Measurements from ENCODE around the gene CCDC61.

The CCDC61 gene

DNA sequence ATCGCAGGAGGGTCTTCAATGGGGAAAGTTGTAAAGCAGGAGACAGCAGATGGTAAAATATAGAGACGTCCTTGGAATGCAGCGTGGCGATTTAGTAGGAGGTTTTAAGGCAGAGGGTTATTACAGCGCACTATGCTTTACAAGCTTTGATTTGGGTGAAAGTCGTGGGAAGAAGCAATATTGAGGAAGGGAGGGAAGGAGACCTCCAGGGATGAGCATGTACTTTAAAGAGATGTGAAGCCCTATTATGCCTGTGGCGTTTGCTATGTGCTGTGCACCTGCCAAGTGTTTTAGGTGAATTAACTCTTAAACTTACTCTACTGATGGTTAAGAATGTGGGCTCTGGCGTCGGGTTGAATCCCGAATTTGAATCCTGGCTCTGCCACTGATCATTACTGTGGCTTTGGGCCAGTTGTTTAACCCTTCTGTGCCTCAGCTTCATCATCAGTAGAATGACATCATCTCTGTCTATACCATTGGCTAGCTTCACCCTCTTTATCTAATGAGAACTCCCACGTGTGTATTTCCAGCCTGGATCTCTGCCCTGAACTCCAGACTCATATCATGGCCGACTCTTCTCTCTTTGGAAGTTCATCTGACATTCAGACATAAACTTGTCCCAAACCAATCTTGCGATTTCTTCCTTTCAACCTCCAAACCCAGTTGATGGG is 583 bp downstream of the CCDC61 start:
- ATAC-seq = no peak
- Mint-ChIP-seq H3K27ac (no peak overlapping the region), H3K4me1 (peaks cover 24% of the 10 kb centered on the region)

GRCh38 chr19:45996933-45997332 is 1.7 kb downstream of the CCDC61 start:
- H3K4me3 Mint-ChIP-seq = peak overlapping the region; percentile 10
- no peak for ATAC-seq
- peaks cover 36% of the 10 kb centered on the region for H3K36me3 Mint-ChIP-seq
- peaks cover 26% of the 10 kb centered on the region for H3K27me3 Mint-ChIP-seq
- H3K27ac Mint-ChIP-seq = no peak overlapping the region
- peaks cover 27% of the 10 kb centered on the region for H3K4me1 Mint-ChIP-seq
- H3K9me3 Mint-ChIP-seq = no peaks in the 10 kb centered on the region

More for the DNA sequence above, 583 bp downstream of the CCDC61 start:
- Mint-ChIP-seq H3K27me3 (peaks cover 24% of the 10 kb centered on the region), H3K4me3 (no peak overlapping the region), H3K9me3 (no peaks in the 10 kb centered on the region), H3K36me3 (peaks cover 36% of the 10 kb centered on the region)

DNA sequence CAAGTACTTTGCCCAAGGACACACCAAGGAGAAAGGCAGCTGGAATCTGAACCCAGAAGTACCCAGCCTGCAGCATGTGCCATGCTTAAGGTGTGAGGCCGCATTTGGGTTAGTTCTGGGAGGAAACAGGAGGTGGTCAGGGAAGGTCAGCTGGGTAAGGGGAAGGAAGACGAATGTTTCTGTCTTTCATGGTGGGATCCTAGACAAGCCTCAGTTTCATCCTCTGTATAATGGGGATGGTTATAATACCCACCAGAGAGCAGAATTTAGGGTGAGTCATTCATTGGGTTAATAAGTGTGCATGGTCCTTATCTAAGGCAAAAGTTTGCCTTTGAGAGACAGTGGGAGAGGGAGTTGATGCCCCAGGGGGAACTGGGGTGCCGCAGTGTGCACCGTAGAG is 3.6 kb downstream of the CCDC61 start:
- Mint-ChIP-seq H3K27ac (no peak overlapping the region), H3K27me3 (peaks cover 26% of the 10 kb centered on the region), H3K9me3 (no peaks in the 10 kb centered on the region), H3K4me1 (peaks cover 27% of the 10 kb centered on the region), H3K36me3 (peaks cover 41% of the 10 kb centered on the region), H3K4me3 (no peak overlapping the region)
- no peak for ATAC-seq

- Mint-ChIP-seq H3K36me3 (peaks cover 41% of the 10 kb centered on the region), H3K4me3 (peak overlapping the region; percentile 46), H3K4me1 (peaks cover 27% of the 10 kb centered on the region), H3K27me3 (peaks cover 26% of the 10 kb centered on the region), H3K9me3 (no peaks in the 10 kb centered on the region), H3K27ac (no peak overlapping the region)
- ATAC-seq = no peak
Measured at GRCh38 chr19:45999653-46000121, 4.4 kb downstream of the CCDC61 start.

GRCh38 chr19:46000491-46001246 is 5.4 kb downstream of the CCDC61 start:
- ATAC-seq = peak; percentile 82

DNA sequence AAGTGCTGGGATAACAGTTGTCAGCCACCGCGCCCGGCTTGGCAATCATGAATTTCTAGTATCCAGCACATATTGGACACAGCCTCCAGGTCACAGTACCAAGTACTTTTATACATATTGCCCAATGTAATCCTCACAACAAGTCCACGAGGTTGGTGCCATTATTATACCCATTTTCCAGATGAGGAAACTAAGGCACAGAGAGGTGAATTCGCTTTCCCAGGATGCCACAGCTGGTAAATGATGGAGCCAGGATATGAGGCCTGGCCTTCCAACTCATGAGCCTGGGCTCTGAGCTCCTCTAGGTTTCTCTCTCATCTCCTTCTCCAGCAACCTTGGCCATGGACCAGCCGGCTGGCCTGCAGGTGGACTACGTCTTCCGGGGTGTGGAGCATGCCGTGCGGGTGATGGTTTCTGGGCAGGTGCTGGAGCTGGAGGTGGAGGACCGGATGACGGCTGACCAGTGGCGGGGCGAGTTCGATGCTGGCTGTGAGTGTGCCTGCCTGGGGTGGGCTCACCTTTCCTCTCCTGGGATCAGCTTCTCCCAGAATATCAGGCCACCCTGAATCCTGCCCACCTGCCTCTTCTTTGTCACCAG is 7.5 kb downstream of the CCDC61 start:
- Mint-ChIP-seq H3K27ac (no peak overlapping the region), H3K36me3 (peaks cover 49% of the 10 kb centered on the region), H3K9me3 (no peaks in the 10 kb centered on the region), H3K4me1 (peaks cover 27% of the 10 kb centered on the region), H3K27me3 (peaks cover 26% of the 10 kb centered on the region), H3K4me3 (no peak overlapping the region)
- no peak for ATAC-seq

More at GRCh38 chr19:46000491-46001246, 5.4 kb downstream of the CCDC61 start:
- peaks cover 41% of the 10 kb centered on the region for H3K36me3 Mint-ChIP-seq
- H3K27me3 Mint-ChIP-seq = peaks cover 26% of the 10 kb centered on the region
- H3K9me3 Mint-ChIP-seq = no peaks in the 10 kb centered on the region
- H3K4me1 Mint-ChIP-seq = peaks cover 27% of the 10 kb centered on the region
- H3K4me3 Mint-ChIP-seq = peak overlapping the region; percentile 59
- peak overlapping the region; percentile 28 for H3K27ac Mint-ChIP-seq

DNA sequence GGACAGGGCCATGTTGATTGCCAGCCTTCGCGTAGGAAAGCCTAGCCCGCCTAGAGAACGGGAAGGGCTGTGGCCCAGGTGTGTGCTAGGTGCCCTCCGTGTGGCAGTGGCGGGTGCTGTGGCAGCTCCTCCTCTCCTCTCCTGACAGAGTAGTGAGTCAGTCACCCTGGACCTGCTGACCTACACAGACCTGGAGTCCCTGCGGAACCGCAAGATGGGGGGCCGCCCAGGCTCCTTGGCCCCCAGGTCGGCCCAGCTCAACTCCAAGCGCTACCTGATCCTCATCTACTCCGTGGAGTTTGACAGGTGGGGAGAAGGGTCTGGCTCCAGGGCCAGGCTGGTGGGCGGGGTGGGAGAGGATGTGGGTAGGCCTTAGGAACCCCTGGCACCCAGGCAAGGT is 11.1 kb downstream of the CCDC61 start:
- Mint-ChIP-seq H3K4me1 (peaks cover 6% of the 10 kb centered on the region), H3K27ac (no peak overlapping the region), H3K36me3 (peaks cover 46% of the 10 kb centered on the region), H3K27me3 (no peaks in the 10 kb centered on the region), H3K4me3 (no peak overlapping the region), H3K9me3 (no peaks in the 10 kb centered on the region)
- no peak for ATAC-seq

DNA sequence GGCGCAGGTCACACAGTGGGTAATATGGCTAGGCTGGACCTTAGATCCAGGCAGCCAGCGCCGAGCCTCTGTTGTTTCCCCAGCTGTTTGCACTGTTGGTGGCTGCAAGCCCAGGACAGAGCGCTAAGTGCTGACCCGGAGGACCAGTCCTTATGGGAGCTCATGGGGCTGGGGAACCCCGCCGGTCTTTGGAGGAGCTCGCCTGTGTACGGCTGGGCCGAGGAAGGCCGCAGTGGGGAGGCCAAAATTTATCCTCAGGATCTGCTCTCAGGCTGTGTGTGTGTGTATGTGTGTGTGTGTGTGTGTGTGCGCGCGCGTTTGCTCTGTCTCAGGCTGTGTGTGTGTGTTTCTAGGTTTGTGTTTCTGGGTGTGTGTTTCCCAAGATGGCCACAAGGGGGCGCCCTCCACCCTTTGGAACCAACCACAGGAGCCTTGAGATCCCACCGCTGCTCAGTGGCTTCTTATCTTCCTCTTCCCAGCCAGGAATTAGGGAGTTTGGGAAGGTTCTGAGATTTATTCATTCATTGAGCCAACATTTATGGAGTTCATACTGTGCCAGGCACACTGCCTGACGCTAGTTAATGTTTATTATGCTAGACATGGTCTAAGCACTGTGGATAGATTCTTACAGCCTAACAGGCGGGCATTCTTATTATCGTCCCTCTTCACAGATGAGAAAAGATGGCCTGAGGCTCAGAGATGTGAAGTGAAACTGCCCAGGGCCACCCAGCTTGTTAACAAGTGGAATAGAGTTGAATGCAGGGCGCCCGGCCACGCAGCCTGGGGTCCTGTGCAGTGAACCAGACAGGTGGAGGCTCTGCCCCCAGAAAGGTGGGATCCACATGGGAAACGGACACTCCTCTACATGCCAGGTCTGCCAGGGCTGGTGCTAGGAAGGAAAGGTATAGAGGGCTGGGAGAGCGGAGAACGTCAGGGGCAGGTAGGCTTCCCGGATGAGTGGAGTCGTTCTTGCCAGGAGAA is 14.6 kb downstream of the CCDC61 start:
- Mint-ChIP-seq H3K4me1 (peaks cover 11% of the 10 kb centered on the region), H3K27me3 (peaks cover 6% of the 10 kb centered on the region), H3K36me3 (peaks cover 50% of the 10 kb centered on the region), H3K4me3 (no peak overlapping the region), H3K27ac (no peak overlapping the region), H3K9me3 (no peaks in the 10 kb centered on the region)
- no peak for ATAC-seq

DNA sequence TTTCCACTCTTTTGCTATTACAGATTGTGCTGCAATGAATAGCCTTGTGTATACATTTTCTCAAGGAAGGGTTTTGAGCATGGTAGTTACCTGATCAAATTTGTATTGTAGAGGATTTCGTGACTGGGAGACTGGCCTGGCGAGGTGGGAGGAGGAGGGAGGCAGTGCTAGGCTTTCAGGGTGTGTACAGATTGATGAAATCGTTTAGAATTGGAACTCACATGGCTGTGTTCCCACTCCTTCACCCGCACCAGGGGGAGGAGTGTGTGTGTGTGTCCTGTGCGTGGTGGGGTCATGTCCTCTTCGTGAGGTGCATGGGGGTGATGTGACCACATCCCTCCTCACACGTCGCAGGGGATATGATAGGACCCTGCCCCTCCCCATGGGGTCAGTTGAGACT is 19.3 kb downstream of the CCDC61 start:
- no peaks in the 10 kb centered on the region for H3K9me3 Mint-ChIP-seq
- peak overlapping the region; percentile 77 for H3K4me3 Mint-ChIP-seq
- H3K4me1 Mint-ChIP-seq = peaks cover 35% of the 10 kb centered on the region
- H3K27ac Mint-ChIP-seq = no peak overlapping the region
- no peak for ATAC-seq
- peaks cover 39% of the 10 kb centered on the region for H3K36me3 Mint-ChIP-seq
- H3K27me3 Mint-ChIP-seq = peaks cover 27% of the 10 kb centered on the region

GRCh38 chr19:46014941-46015686 is 19.8 kb downstream of the CCDC61 start:
- ATAC-seq = peak; percentile 48
- Mint-ChIP-seq H3K4me3 (peak overlapping the region; percentile 77), H3K9me3 (no peaks in the 10 kb centered on the region), H3K36me3 (peaks cover 39% of the 10 kb centered on the region), H3K27me3 (peaks cover 27% of the 10 kb centered on the region), H3K4me1 (peaks cover 33% of the 10 kb centered on the region), H3K27ac (no peak overlapping the region)

- Mint-ChIP-seq H3K4me1 (peaks cover 33% of the 10 kb centered on the region), H3K4me3 (peak overlapping the region; percentile 81)
- ATAC-seq = peak; percentile 48
Measured at GRCh38 chr19:46015687-46016425, 20.6 kb downstream of the CCDC61 start.

GRCh38 chr19:46016426-46017094 is 21.3 kb downstream of the CCDC61 start:
- Mint-ChIP-seq H3K9me3 (no peaks in the 10 kb centered on the region), H3K36me3 (peaks cover 24% of the 10 kb centered on the region), H3K4me3 (peak overlapping the region; percentile 81), H3K4me1 (peaks cover 33% of the 10 kb centered on the region), H3K27ac (peak overlapping the region; percentile 28), H3K27me3 (peaks cover 27% of the 10 kb centered on the region)
- peak; percentile 80 for ATAC-seq

More at GRCh38 chr19:46015687-46016425, 20.6 kb downstream of the CCDC61 start:
- Mint-ChIP-seq H3K9me3 (no peaks in the 10 kb centered on the region), H3K27ac (peak overlapping the region; percentile 28), H3K27me3 (peaks cover 27% of the 10 kb centered on the region), H3K36me3 (peaks cover 31% of the 10 kb centered on the region)

DNA sequence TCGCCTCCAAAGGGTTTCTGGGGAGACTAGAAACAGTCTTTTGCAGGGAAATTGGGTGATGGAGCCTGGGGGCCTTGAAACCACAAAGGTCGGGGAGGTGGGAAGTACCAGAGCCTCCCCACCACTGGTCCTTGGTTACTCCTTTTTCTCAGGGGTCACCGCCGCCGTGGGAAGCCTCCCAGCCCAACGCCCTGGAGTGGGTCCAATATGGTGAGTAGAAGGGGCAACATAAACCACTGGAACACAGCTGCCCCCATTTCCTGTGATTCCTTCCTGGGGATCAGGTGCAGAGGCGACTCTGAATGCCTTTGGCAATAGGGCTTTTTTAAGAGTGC is 21.8 kb downstream of the CCDC61 start:
- H3K4me1 Mint-ChIP-seq = peaks cover 33% of the 10 kb centered on the region
- H3K27ac Mint-ChIP-seq = no peak overlapping the region
- peaks cover 21% of the 10 kb centered on the region for H3K36me3 Mint-ChIP-seq
- no peak for ATAC-seq
- no peaks in the 10 kb centered on the region for H3K9me3 Mint-ChIP-seq
- peaks cover 28% of the 10 kb centered on the region for H3K27me3 Mint-ChIP-seq
- H3K4me3 Mint-ChIP-seq = peak overlapping the region; percentile 81

All from stimulated activated memory B cell treated with anti-CD40 and anti-IgM and Interleukin-4, amounts not matched to agents 10 μg/mL and 1 μg/mL and 100 μg/mL, for 72 hours (primary cell).